ENCODE results near the gene TIRAP.
"Not testable (repeated sequence)": the region's sequence is repeated elsewhere in the genome, so short reads cannot be mapped to it uniquely, and the experiment has no call there.

TIRAP gene

GRCh38 chr11:126282736-126283591 is at the start of gene TIRAP:
Gene TIRAP (plus strand): TSS chr11:126283093. CDS start chr11:126290895, 7,802 bp downstream.
- no peak for TF ChIP-seq CTCF (IDR thresholded peaks at IDR 0.05; ENCODE audit: low read depth, low read length)
- H3K4me3 ChIP-seq (ENCODE audit: low read depth, low read length), result peak within 1 kb of the TSS; percentile 74

DNA sequence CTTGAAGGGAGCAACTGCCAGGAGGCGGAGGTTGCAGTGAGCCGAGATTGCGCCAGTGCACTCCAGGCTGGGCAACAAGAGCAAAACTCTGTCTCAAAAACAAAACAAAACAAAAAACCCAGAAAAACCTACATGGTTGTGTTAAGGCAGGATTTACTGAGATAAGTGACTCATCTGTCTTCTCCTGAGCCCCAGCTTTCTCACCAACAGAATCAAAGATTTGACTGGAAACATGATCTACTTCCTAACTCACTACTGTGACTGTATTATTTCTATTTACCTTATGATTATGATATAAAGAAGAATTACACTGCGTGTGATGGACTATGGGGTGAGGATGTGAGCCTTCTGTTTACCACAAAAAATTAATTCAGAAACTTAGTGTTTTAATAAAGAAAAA is 49.5 kb upstream of the TIRAP start:
- no peak overlapping the region for H3K4me3 ChIP-seq (ENCODE audit: low read depth, low read length)
- TF ChIP-seq CTCF (IDR thresholded peaks at IDR 0.05; ENCODE audit: low read depth, low read length), result no peak

DNA sequence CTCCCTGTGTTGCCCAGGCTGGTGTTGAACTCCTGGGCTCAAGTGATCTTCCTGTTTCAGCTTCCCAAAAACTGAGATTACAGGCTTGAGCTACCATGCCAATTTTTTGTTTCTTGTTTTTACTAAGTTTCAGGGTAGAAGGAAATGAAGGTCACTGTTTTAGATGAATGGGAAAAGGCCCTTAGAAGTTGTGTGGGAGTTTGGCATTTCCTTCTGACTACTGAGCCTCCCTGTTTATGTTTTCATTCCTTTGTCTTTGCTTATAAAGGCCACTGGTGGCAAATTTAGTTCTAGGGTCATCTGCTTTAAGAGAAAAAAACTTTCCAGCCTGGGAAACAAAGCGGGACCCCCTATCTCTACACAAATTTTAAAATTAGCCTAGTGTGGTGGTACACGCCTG is 36.3 kb upstream of the TIRAP start:
- H3K4me3 ChIP-seq (ENCODE audit: low read depth, low read length), result no peak overlapping the region
- no peak for TF ChIP-seq CTCF (IDR thresholded peaks at IDR 0.05; ENCODE audit: low read depth, low read length)

DNA sequence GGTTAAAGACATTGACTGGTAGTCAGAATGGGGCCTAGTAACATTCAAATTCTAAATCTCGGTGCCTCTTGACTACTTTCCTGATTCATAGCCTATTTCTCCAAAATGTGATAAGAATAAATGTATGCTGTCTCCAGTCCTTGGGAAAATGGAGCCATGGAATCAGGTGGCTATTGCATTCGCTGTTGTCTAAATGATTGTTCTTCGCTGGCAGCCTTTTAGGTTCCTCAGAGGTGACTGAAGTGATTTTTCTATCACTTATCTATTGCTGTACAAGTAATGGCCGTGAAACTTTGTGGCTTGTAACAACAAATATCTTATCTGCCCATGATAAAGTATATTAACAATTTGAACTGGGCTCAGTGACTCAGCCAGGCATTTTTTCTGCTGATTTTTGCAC is 29.6 kb upstream of the TIRAP start:
- no peak overlapping the region for H3K4me3 ChIP-seq (ENCODE audit: low read depth, low read length)
- no peak for TF ChIP-seq CTCF (IDR thresholded peaks at IDR 0.05; ENCODE audit: low read depth, low read length)

GRCh38 chr11:126254819-126255218 is 28.1 kb upstream of the TIRAP start:
- H3K4me3 ChIP-seq (ENCODE audit: low read depth, low read length), result no peak overlapping the region
- no peak for TF ChIP-seq CTCF (IDR thresholded peaks at IDR 0.05; ENCODE audit: low read depth, low read length)

DNA sequence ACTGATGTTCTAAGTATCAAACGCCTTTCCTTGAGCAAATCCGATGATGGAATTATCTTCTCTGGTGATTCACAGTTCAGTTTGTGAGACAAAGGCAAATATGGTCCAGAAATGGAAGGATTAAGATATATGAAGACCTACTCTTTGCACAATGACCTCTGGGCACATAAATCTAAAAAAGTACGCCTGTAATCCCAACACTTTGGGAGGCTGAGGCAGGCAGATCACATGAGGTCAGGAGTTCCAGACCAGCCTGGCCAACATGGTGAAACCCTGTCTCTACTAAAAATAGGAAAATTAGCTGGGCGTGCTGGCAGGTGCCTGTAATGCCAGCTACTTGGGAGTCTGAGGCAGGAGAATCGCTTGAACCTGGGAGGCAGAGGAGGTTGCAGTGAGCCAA is 27.4 kb upstream of the TIRAP start:
- H3K4me3 ChIP-seq (ENCODE audit: low read depth, low read length), result not testable (repeated sequence)

DNA sequence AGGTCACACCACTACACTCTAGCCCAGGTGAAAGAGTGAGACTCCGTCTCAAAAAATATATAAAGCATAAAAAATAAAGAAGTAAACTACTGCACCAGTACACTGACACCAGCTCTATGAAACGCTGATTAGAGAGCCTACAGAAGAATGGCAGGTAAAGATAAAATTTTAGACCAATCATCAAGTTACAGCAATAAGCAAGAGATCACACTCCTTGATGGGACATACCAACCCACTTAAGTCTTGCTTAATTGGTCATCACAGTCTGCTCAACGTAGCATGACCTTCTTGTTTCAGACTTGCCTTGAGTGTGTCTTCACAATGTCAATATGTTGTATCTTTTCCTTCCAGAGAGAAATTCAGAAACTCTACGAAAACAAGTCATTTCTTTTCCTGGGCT is 26.7 kb upstream of the TIRAP start:
- no peak for TF ChIP-seq CTCF (IDR thresholded peaks at IDR 0.05; ENCODE audit: low read depth, low read length)

DNA sequence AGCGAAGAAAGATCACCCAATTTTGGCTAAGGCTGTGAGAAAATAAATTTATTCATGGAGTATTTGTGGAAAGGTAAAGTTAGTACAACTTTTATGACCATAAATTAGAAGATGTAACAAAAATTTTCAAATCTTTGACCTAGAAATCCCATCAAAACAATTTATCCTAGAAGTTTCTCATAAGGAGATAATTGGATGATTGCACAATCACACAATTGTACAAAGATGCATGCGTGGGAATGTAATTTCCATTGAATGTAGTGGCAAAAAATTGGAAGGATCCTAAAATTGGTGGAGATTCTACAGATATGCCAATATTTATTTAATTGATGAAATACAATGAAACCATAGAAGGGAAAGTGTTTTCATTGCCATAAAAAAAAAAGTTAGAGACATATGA is 25.7 kb upstream of the TIRAP start:
- TF ChIP-seq CTCF (IDR thresholded peaks at IDR 0.05; ENCODE audit: low read depth, low read length), result no peak
- no peak overlapping the region for H3K4me3 ChIP-seq (ENCODE audit: low read depth, low read length)

More for the DNA sequence above, 26.7 kb upstream of the TIRAP start:
- no peak overlapping the region for H3K4me3 ChIP-seq (ENCODE audit: low read depth, low read length)
